Effector memory CD4-positive, alpha-beta T cell (primary cell): ENCODE measurements around the gene PPP1R36.

Experiments used
- DNase-seq, 3 donors: peaks; one replicate each; pipeline ENCODE4 v3.0.0-alpha.2; 2020
- H3K27ac ChIP-seq: 2 replicates; pipeline ENCODE4 v1.7.0; 2013; ENCODE audit warnings: mild to moderate bottlenecking, low read length, moderate library complexity; ENCODE audit not compliant: insufficient read depth, poor library complexity, severe bottlenecking
- H3K27me3 ChIP-seq: replicated peaks from 2 replicates; pipeline ENCODE4 v1.7.0; 2013; ENCODE audit warnings: mild to moderate bottlenecking, low read length; ENCODE audit not compliant: insufficient read depth, control insufficient read depth, poor library complexity, severe bottlenecking
- H3K36me3 ChIP-seq: 2 replicates; pipeline ENCODE4 v1.7.0; 2013; ENCODE audit warnings: mild to moderate bottlenecking, low read length, moderate library complexity; ENCODE audit not compliant: control insufficient read depth, insufficient read depth
- H3K4me1 ChIP-seq: 2 replicates; pipeline ENCODE4 v1.7.0; 2013; ENCODE audit warnings: low read length, mild to moderate bottlenecking; ENCODE audit not compliant: control insufficient read depth, insufficient read depth, poor library complexity, severe bottlenecking
- H3K4me3 ChIP-seq: 2 replicates; pipeline ENCODE4 v1.7.0; 2013; ENCODE audit warnings: low read length, low read depth, mild to moderate bottlenecking; ENCODE audit not compliant: insufficient read depth, poor library complexity, severe bottlenecking
- H3K9me3 ChIP-seq: 2 replicates; pipeline ENCODE4 v1.7.0; 2013; ENCODE audit warnings: mild to moderate bottlenecking, low read length, moderate library complexity; ENCODE audit not compliant: control insufficient read depth

The PPP1R36 gene

GRCh38 chr14:64584190-64584589 is 34.4 kb downstream of the PPP1R36 start:
- Histone ChIP-seq H3K27me3 (no peaks in the 10 kb centered on the region), H3K36me3 (no peaks in the 10 kb centered on the region), H3K4me3 (no peak overlapping the region), H3K4me1 (no peaks in the 10 kb centered on the region), H3K27ac (no peak overlapping the region), H3K9me3 (no peaks in the 10 kb centered on the region)
- no peak for DNase-seq

GRCh38 chr14:64591809-64592208 is 42.0 kb downstream of the PPP1R36 start:
- Histone ChIP-seq H3K9me3 (no peaks in the 10 kb centered on the region), H3K36me3 (no peaks in the 10 kb centered on the region), H3K27me3 (no peaks in the 10 kb centered on the region), H3K27ac (no peak overlapping the region), H3K4me1 (no peaks in the 10 kb centered on the region), H3K4me3 (no peak overlapping the region)
- no peak for DNase-seq

GRCh38 chr14:64594438-64594837 is 44.7 kb downstream of the PPP1R36 start:
- DNase-seq, result no peak
- Histone ChIP-seq H3K9me3 (no peaks in the 10 kb centered on the region), H3K4me3 (no peak overlapping the region), H3K27me3 (no peaks in the 10 kb centered on the region), H3K36me3 (no peaks in the 10 kb centered on the region), H3K27ac (no peak overlapping the region), H3K4me1 (no peaks in the 10 kb centered on the region)

- DNase-seq, result no peak
Observed at GRCh38 chr14:64598404-64598803, 48.6 kb downstream of the PPP1R36 start.

GRCh38 chr14:64601571-64601970 is 51.8 kb downstream of the PPP1R36 start:
- H3K4me3 ChIP-seq, result no peak overlapping the region
- no peaks in the 10 kb centered on the region for H3K4me1 ChIP-seq
- no peak for DNase-seq
- no peaks in the 10 kb centered on the region for H3K9me3 ChIP-seq
- H3K36me3 ChIP-seq, result no peaks in the 10 kb centered on the region
- no peak overlapping the region for H3K27ac ChIP-seq
- H3K27me3 ChIP-seq, result no peaks in the 10 kb centered on the region

More at GRCh38 chr14:64598404-64598803, 48.6 kb downstream of the PPP1R36 start:
- Histone ChIP-seq H3K36me3 (no peaks in the 10 kb centered on the region), H3K9me3 (no peaks in the 10 kb centered on the region), H3K4me1 (no peaks in the 10 kb centered on the region), H3K27me3 (no peaks in the 10 kb centered on the region), H3K4me3 (no peak overlapping the region), H3K27ac (no peak overlapping the region)

- Histone ChIP-seq H3K27ac (no peak overlapping the region), H3K4me1 (no peaks in the 10 kb centered on the region), H3K4me3 (no peak overlapping the region), H3K9me3 (no peaks in the 10 kb centered on the region), H3K36me3 (no peaks in the 10 kb centered on the region), H3K27me3 (no peaks in the 10 kb centered on the region)
- DNase-seq, result no peak
Observed at GRCh38 chr14:64602826-64603225, 53.1 kb downstream of the PPP1R36 start.

- Histone ChIP-seq H3K4me3 (no peak overlapping the region), H3K27ac (no peak overlapping the region), H3K9me3 (no peaks in the 10 kb centered on the region), H3K4me1 (no peaks in the 10 kb centered on the region), H3K27me3 (no peaks in the 10 kb centered on the region), H3K36me3 (no peaks in the 10 kb centered on the region)
- DNase-seq, result no peak
Observed at GRCh38 chr14:64604001-64604400, 54.2 kb downstream of the PPP1R36 start.

GRCh38 chr14:64604881-64605280 is 55.1 kb downstream of the PPP1R36 start:
- no peaks in the 10 kb centered on the region for H3K36me3 ChIP-seq
- H3K27ac ChIP-seq, result no peak overlapping the region
- no peaks in the 10 kb centered on the region for H3K9me3 ChIP-seq
- H3K4me3 ChIP-seq, result no peak overlapping the region
- no peaks in the 10 kb centered on the region for H3K27me3 ChIP-seq
- DNase-seq, result no peak
- H3K4me1 ChIP-seq, result no peaks in the 10 kb centered on the region

GRCh38 chr14:64605926-64606685 is 56.3 kb downstream of the PPP1R36 start:
- DNase-seq, result no peak
- no peaks in the 10 kb centered on the region for H3K27me3 ChIP-seq
- H3K9me3 ChIP-seq, result no peaks in the 10 kb centered on the region

GRCh38 chr14:64610049-64610746 is 60.4 kb downstream of the PPP1R36 start:
- peaks cover 3% of the 10 kb centered on the region for H3K27me3 ChIP-seq
- H3K36me3 ChIP-seq, result no peaks in the 10 kb centered on the region
- no peak overlapping the region for H3K4me3 ChIP-seq
- H3K27ac ChIP-seq, result no peak overlapping the region
- H3K9me3 ChIP-seq, result no peaks in the 10 kb centered on the region
- no peaks in the 10 kb centered on the region for H3K4me1 ChIP-seq
- DNase-seq, result no peak

More at GRCh38 chr14:64605926-64606685, 56.3 kb downstream of the PPP1R36 start:
- no peak overlapping the region for H3K4me3 ChIP-seq
- H3K27ac ChIP-seq, result no peak overlapping the region
- no peaks in the 10 kb centered on the region for H3K36me3 ChIP-seq
- no peaks in the 10 kb centered on the region for H3K4me1 ChIP-seq
